GM12891 (cell line): ENCODE data around the gene BFSP1.

Experiments used
- POLR2A ChIP-seq: IDR thresholded peaks from 2 replicates; pipeline ENCODE4 v1.6.1; 2011; ENCODE audit warnings: low read depth, low read length, control low read depth
- POLR2AphosphoS5 ChIP-seq: IDR thresholded peaks from 2 replicates; pipeline ENCODE4 v1.6.1; 2011; ENCODE audit warnings: low read depth, low read length, control low read depth
- SPI1 ChIP-seq: IDR thresholded peaks from 2 replicates; pipeline ENCODE4 v1.6.1; 2011; ENCODE audit warnings: low read depth, low read length, control low read depth
- TAF1 ChIP-seq: IDR thresholded peaks from 2 replicates; pipeline ENCODE4 v1.6.1; 2011; ENCODE audit warnings: low read depth, low read length, control low read depth

DNA sequence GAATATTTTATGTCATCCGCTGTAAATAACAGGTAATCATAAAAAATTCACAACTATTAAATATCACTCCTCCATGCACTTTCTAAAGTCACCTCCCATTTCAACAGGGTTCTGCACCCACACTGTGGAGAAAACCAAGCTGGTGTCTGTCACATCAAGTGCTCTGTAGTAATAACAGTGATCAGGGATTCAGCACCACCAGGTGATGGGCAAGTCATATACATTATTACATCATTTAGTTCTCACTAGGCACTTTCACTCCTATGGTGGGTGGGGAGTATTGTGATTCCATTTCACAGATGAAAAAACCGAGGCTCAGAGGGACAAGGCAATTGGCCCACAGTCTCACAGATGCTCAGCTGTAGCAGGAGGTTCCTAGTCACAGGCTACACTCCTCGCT is 8.7 kb downstream of the BFSP1 start:
- no peak for TF ChIP-seq TAF1
- TF ChIP-seq POLR2A: no peak
- TF ChIP-seq SPI1: no peak
- no peak for TF ChIP-seq POLR2AphosphoS5
